GM12873 (cell line): ENCODE data around the gene SH3RF3.

ENCODE experiments used
- TF ChIP-seq, protein P1 (sequence below): IDR thresholded peaks from 2 replicates; pipeline ENCODE4 v1.5.1; 2012; ENCODE audit warnings: low read depth, mild to moderate bottlenecking, moderate library complexity, low read length, control low read depth; ENCODE audit not compliant: insufficient read depth; ENCODE audit errors: missing control alignments

The SH3RF3 gene

GRCh38 chr2:109433926-109434325 is 304.9 kb downstream of the SH3RF3 start:
- TF ChIP-seq, protein P1, sequence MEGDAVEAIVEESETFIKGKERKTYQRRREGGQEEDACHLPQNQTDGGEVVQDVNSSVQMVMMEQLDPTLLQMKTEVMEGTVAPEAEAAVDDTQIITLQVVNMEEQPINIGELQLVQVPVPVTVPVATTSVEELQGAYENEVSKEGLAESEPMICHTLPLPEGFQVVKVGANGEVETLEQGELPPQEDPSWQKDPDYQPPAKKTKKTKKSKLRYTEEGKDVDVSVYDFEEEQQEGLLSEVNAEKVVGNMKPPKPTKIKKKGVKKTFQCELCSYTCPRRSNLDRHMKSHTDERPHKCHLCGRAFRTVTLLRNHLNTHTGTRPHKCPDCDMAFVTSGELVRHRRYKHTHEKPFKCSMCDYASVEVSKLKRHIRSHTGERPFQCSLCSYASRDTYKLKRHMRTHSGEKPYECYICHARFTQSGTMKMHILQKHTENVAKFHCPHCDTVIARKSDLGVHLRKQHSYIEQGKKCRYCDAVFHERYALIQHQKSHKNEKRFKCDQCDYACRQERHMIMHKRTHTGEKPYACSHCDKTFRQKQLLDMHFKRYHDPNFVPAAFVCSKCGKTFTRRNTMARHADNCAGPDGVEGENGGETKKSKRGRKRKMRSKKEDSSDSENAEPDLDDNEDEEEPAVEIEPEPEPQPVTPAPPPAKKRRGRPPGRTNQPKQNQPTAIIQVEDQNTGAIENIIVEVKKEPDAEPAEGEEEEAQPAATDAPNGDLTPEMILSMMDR: no peak

DNA sequence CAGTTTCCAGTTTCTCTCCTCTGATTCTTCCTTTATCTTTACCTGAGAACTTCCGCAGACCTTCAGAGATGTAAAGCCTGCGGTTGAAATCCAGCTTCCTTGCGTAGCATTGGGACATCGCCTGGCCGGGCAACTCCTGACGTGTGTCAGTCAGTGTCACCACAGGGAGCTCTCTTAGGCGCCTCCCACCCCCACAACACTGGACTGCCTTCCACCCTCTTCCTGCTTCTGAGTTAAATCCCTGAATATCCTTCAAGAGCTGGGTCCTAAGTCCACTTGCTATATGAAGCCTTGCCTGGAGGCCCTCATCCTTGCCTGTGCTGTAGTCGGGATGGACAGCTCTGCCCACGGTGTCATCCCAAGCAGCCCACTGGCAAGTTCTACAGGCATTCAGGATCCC is 305.3 kb downstream of the SH3RF3 start:
- TF ChIP-seq, protein P1: no peak

GRCh38 chr2:109435066-109435690 is 306.2 kb downstream of the SH3RF3 start:
- TF ChIP-seq, protein P1: no peak

DNA sequence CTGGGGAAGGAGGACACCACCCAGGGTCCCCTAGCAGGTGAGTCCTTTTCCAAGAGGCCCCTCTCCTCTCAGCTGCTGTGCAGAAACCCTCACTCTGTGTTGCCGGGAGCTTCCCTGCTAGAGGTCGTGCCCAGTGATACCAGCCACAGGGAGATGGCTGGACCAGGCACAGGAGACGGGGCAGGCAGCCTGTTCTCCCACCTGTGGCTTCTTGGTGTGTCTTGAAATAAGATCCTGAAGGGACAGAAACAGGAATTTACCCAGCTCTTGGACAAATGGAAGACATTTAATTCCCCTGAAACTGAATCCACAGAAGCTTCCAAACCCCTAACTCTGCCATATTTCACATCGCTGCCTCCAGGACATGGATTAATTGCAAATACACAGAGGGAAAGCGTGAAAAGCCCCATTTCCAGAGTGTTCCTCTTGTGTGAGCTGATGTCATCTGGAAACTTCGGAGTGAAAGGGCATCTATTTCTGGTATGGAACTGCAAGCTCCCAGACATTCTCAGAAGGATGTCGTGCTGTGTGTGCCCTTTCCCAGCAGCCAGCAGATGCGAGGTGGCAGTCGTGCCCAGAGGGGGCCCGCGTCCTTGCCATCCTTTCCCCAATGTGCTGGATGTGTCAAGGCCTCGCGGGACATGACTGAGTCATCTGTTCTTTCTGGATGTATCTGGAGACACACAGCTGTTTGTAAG is 307.0 kb downstream of the SH3RF3 start:
- TF ChIP-seq, protein P1: no peak

GRCh38 chr2:109436610-109437225 is 307.7 kb downstream of the SH3RF3 start:
- TF ChIP-seq, protein P1: no peak

- TF ChIP-seq, protein P1: no peak
Measured at GRCh38 chr2:109437325-109438090, 308.5 kb downstream of the SH3RF3 start.

- TF ChIP-seq, protein P1: no peak
Measured at GRCh38 chr2:109438146-109438545, 309.1 kb downstream of the SH3RF3 start.
